PFSK-1 (cell line): ENCODE measurements around the gene PSMB7.

ENCODE experiments used
- FOXP2 ChIP-seq: optimal IDR thresholded peaks from 2 replicates; pipeline ENCODE3; 2011; ENCODE audit warnings: borderline replicate concordance, control low read depth, inconsistent platforms; ENCODE audit not compliant: insufficient read depth; ENCODE audit errors: extremely low read length, extremely low read depth
- POLR2AphosphoS5 ChIP-seq: IDR thresholded peaks from 2 replicates; pipeline ENCODE4 v1.6.1; 2012; ENCODE audit warnings: low read depth, mild to moderate bottlenecking, control low read depth, low read length, moderate library complexity
- SIN3A ChIP-seq: IDR thresholded peaks from 2 replicates; pipeline ENCODE4 v1.6.1; 2012; ENCODE audit warnings: mild to moderate bottlenecking, low read length, moderate library complexity, borderline replicate concordance; ENCODE audit not compliant: insufficient read depth
- TAF1 ChIP-seq: IDR thresholded peaks from 2 replicates; pipeline ENCODE4 v1.6.1; 2012; ENCODE audit warnings: low read length, control low read depth, borderline replicate concordance; ENCODE audit not compliant: insufficient read depth
- TF ChIP-seq, protein P1 (sequence below), 2 experiments: IDR thresholded peaks; 2 replicates each; pipeline versions ENCODE4 v1.6.1 to v1.8.0; 2011 to 2012; ENCODE audit warnings: low read depth in 2 of 2, low read length in 2 of 2, control low read depth in 1 of 2, inconsistent platforms in 1 of 2, mild to moderate bottlenecking in 1 of 2, moderate library complexity in 1 of 2; ENCODE audit not compliant: insufficient read depth in 1 of 2

The PSMB7 gene

DNA sequence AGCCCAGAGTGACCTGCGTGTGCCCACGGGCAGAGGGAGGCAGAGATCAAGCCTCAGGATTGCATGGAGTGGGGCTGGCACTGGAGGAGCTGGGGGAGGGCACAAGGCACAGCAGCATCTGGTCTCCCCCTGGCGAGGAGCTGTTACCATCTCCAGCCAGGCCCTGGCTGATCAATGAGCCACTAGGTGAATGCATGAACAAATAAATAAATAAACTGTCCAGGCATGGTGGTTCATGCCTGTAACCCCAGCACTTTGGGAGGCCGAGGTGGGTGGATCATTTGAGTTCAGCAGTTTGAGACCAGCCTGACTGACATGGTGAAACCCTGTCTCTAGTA lies 14.3 kb upstream of the PSMB7 start:
- TF ChIP-seq POLR2AphosphoS5 (no peak), SIN3A (no peak), TAF1 (no peak), FOXP2 (no peak)
- TF ChIP-seq, protein P1, sequence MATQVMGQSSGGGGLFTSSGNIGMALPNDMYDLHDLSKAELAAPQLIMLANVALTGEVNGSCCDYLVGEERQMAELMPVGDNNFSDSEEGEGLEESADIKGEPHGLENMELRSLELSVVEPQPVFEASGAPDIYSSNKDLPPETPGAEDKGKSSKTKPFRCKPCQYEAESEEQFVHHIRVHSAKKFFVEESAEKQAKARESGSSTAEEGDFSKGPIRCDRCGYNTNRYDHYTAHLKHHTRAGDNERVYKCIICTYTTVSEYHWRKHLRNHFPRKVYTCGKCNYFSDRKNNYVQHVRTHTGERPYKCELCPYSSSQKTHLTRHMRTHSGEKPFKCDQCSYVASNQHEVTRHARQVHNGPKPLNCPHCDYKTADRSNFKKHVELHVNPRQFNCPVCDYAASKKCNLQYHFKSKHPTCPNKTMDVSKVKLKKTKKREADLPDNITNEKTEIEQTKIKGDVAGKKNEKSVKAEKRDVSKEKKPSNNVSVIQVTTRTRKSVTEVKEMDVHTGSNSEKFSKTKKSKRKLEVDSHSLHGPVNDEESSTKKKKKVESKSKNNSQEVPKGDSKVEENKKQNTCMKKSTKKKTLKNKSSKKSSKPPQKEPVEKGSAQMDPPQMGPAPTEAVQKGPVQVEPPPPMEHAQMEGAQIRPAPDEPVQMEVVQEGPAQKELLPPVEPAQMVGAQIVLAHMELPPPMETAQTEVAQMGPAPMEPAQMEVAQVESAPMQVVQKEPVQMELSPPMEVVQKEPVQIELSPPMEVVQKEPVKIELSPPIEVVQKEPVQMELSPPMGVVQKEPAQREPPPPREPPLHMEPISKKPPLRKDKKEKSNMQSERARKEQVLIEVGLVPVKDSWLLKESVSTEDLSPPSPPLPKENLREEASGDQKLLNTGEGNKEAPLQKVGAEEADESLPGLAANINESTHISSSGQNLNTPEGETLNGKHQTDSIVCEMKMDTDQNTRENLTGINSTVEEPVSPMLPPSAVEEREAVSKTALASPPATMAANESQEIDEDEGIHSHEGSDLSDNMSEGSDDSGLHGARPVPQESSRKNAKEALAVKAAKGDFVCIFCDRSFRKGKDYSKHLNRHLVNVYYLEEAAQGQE (IDR thresholded peaks at IDR 0.05; ENCODE audit: insufficient read depth in 1 of 2, low read depth in 2 of 2, low read length in 2 of 2): no peak

DNA sequence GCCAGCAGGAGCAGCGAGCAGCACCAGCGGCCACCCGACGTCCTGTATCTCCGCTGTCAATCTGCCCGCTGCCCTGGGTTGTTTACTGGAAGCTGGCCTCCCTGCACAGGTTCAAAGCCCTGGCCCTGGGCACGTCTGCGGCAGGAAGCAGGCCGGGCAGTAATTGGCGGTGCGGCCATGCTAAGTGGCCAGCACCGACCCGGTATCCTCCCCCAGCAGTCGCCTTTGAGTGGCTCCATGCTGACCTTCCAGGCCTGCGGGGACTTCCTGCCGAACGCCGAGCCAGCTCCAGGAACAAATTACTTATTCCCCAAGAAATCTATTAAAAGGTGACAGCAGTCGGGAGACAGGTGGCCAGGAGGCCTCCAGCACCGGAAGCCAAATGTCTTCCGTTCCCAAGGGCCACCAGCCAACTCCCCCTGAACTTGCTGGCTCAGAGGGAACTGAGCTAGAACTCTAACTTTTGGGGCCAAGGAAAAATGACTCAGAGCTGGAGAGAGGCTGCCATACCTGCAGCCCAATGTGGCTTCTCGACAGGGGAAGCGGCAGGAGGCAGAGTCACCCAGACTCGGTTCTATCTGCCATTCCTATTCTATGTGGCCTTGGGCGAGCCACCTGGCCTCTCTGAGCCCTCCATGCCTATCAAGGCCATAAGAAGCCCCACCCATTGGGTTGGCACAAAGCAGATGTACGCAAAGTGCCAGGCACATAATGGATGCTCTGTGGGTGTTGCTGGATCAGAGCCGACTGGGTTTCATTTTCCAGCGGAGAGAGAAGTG lies 13.7 kb upstream of the PSMB7 start:
- TF ChIP-seq FOXP2: peak; percentile 78
- no peak for TF ChIP-seq TAF1

DNA sequence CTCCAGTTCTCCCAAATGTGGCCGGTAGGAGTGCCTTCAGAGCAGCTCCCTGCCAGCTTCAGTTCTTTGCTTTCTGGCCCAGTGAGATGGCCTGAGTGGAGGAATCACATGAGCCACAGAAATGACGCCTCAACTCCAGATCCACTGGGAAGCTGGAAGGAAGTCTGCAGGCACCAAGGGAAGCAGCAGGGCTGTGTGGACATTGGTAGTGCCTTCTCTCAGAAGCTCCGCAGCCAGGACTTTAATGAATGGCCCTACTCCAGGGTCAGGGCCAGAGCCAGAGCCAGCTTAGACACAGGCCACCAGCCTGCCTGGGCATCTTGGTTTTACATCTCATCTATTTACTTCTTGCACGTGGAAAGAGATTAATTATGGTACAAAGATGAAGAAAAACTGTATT lies 12.0 kb upstream of the PSMB7 start:
- TF ChIP-seq, protein P1 (IDR thresholded peaks at IDR 0.05; ENCODE audit: insufficient read depth in 1 of 2, low read depth in 2 of 2, low read length in 2 of 2): no peak
- no peak for TF ChIP-seq TAF1
- no peak for TF ChIP-seq FOXP2
- TF ChIP-seq SIN3A: no peak
- TF ChIP-seq POLR2AphosphoS5: no peak

DNA sequence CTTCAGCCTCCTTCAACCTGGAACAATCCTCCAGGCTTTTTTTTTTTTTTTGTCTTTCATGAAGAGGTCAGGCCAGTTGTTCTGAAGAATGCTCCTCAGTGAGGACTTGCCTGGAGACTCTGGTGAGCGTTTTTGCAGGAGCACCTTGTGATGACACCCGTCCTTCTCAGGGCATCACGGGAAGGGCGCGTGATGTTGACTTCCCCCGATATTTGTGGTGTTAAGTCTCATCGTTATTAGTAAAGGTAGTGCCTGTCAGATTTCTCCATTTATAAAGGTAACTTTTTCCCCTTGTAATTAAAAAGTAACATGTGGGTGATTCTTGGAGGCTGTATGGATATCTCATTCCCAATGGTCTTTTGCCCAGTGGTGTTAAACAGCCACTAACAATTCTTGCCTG lies 11.1 kb upstream of the PSMB7 start:
- TF ChIP-seq SIN3A (no peak), POLR2AphosphoS5 (no peak), FOXP2 (no peak), TAF1 (no peak)
- TF ChIP-seq, protein P1 (IDR thresholded peaks at IDR 0.05; ENCODE audit: insufficient read depth in 1 of 2, low read depth in 2 of 2, low read length in 2 of 2): no peak

DNA sequence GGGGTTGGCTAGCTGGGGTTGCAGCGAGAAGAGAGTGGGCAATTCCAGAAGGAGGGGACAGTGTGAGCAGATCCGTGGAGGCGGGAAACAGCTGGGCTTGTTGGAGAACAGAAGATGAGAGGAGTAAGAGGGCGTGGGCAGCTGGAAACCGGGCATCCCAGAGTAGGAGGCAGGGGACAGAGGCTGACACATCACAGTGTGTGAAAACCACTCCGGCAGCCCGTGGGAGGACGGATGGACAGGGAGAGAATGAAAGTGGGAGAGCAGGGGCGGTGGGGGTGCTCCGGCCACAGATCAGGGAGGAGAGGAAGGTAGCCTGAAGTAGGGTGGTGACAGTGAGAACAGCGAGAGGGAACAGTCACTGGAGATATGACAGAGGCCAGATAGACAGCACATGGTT lies 8.3 kb upstream of the PSMB7 start:
- TF ChIP-seq POLR2AphosphoS5 (no peak), TAF1 (no peak), FOXP2 (no peak), SIN3A (no peak)
- TF ChIP-seq, protein P1 (IDR thresholded peaks at IDR 0.05; ENCODE audit: insufficient read depth in 1 of 2, low read depth in 2 of 2, low read length in 2 of 2): no peak
